HepG2 (cell line): ENCODE measurements around the gene S100A6. TPM values are rescaled to one million over a fixed set of nuclear protein-coding genes. Genes with fewer than 3 reads are reported as not detected.

ENCODE experiments used
- ARNT2 ChIP-seq: sonication (generic); formaldehyde crosslinking; IDR thresholded peaks from 2 replicates; pipeline ENCODE4 v1.8.0; 2022; ENCODE audit warnings: mild to moderate bottlenecking, low read depth, missing genetic modification reagents, moderate library complexity
- ELF3 ChIP-seq: IDR thresholded peaks from 2 replicates; pipeline ENCODE4 v1.6.1; 2016; ENCODE audit warnings: missing genetic modification reagents, missing compliant biosample characterization
- ETV6 ChIP-seq: sonication (generic); formaldehyde crosslinking; conservative IDR thresholded peaks from 2 replicates; pipeline ENCODE4 v1.4.0; 2020; ENCODE audit warnings: missing genetic modification reagents
- FOXC1 ChIP-seq: sonication (generic); formaldehyde crosslinking; IDR thresholded peaks from 2 replicates; pipeline ENCODE4 v1.8.0; 2022; ENCODE audit warnings: mild to moderate bottlenecking, missing genetic modification reagents, borderline replicate concordance
- GABPB1 ChIP-seq: IDR thresholded peaks from 2 replicates; pipeline ENCODE4 v1.6.1; 2016; ENCODE audit warnings: mild to moderate bottlenecking, missing genetic modification reagents, moderate library complexity, missing compliant biosample characterization
- NCOR1 ChIP-seq: fragments of 200-600 bp; sonication (generic); IDR thresholded peaks from 2 replicates; pipeline ENCODE4 v1.7.0; 2017; ENCODE audit warnings: antibody characterized with exemption, low read length, borderline replicate concordance
- NFIC ChIP-seq: IDR thresholded peaks from 2 replicates; pipeline ENCODE4 v1.6.1; 2012; ENCODE audit warnings: mild to moderate bottlenecking, low read length, inconsistent platforms
- PTBP1 ChIP-seq: fragments of 200-400 bp; formaldehyde crosslinking; IDR thresholded peaks from 2 replicates; pipeline ENCODE4 v1.6.1; 2018; ENCODE audit warnings: low read length, low read depth; ENCODE audit not compliant: poor library complexity, severe bottlenecking
- SYNCRIP ChIP-seq: fragments of 200-400 bp; formaldehyde crosslinking; IDR thresholded peaks from 2 replicates; pipeline ENCODE4 v1.6.1; 2018; ENCODE audit warnings: mild to moderate bottlenecking, low read depth, low read length; ENCODE audit not compliant: insufficient read depth
- ZFP1 ChIP-seq: IDR thresholded peaks from 2 replicates; pipeline ENCODE4 v1.6.1; 2016
- ZNF230 ChIP-seq: sonication (generic); formaldehyde crosslinking; IDR thresholded peaks from 2 replicates; pipeline ENCODE4 v1.4.0; 2020; ENCODE audit warnings: mild to moderate bottlenecking, missing genetic modification reagents
- ZNF264 ChIP-seq: sonication (generic); formaldehyde crosslinking; IDR thresholded peaks from 2 replicates; pipeline ENCODE4 v1.4.0; 2020; ENCODE audit warnings: missing genetic modification reagents
- ZNF747 ChIP-seq: sonication (generic); formaldehyde crosslinking; IDR thresholded peaks from 2 replicates; pipeline ENCODE4 v1.8.1; 2023; ENCODE audit warnings: missing genetic modification reagents, mild to moderate bottlenecking, borderline replicate concordance
- ZZZ3 ChIP-seq: sonication (generic); formaldehyde crosslinking; IDR thresholded peaks from 2 replicates; pipeline ENCODE4 v1.4.0; 2020; ENCODE audit warnings: missing genetic modification reagents, mild to moderate bottlenecking, borderline replicate concordance
- polyA plus RNA-seq, 8 experiments: library from polyadenylated mRNA; depleted of rRNA in 3 of 8; stranded (reverse) in 7 of 8; unstranded in 1 of 8; fragments of >200 nt; fragmentation: Illumina TruSeq in 4 of 8; extraction: Trizol in 4 of 8; gene quantifications; 2 replicates each; pipeline versions ENCODE4 v1.2.1 to v1.2.3, GENCODE V29; 2011 to 2016; ENCODE audit warnings: low read depth in 4 of 8, missing spikeins in 1 of 8, mixed read lengths in 1 of 8; ENCODE audit not compliant: insufficient read depth in 1 of 8
- total RNA-seq, 5 experiments: library from RNA; depleted of rRNA; stranded (reverse); fragments of >200 nt; fragmentation: Illumina TruSeq; extraction: Trizol; gene quantifications; 2 replicates each; pipeline ENCODE4 v1.2.3, GENCODE V29; 2016; ENCODE audit warnings: low read depth in 1 of 5
- TF ChIP-seq, protein P1 (sequence below): sonication (generic); formaldehyde crosslinking; IDR thresholded peaks from 2 replicates; pipeline ENCODE4 v1.4.0; 2020; ENCODE audit warnings: mild to moderate bottlenecking, missing genetic modification reagents
- TF ChIP-seq, protein P2 (sequence below): sonication (generic); formaldehyde crosslinking; conservative IDR thresholded peaks from 2 replicates; pipeline ENCODE4 v1.4.0; 2020; ENCODE audit warnings: missing genetic modification reagents
- TF ChIP-seq, protein P3 (sequence below): sonication (generic); formaldehyde crosslinking; IDR thresholded peaks from 2 replicates; pipeline ENCODE4 v1.4.0; 2020; ENCODE audit warnings: mild to moderate bottlenecking, missing genetic modification reagents
- TF ChIP-seq, protein P4 (sequence below): sonication (generic); formaldehyde crosslinking; IDR thresholded peaks from 2 replicates; pipeline ENCODE4 v1.4.0; 2020; ENCODE audit warnings: missing genetic modification reagents, borderline replicate concordance
- TF ChIP-seq, protein P5 (sequence below): sonication (generic); formaldehyde crosslinking; IDR thresholded peaks from 2 replicates; pipeline ENCODE4 v1.4.0; 2020; ENCODE audit warnings: mild to moderate bottlenecking, low read depth, missing genetic modification reagents

S100A6 gene
- total and polyA plus RNA-seq, 2 of the 13 experiments (the other 11 are each of a cell fraction or from before 2014, with no cell fraction given) = 72.9 to 85.0 TPM

DNA sequence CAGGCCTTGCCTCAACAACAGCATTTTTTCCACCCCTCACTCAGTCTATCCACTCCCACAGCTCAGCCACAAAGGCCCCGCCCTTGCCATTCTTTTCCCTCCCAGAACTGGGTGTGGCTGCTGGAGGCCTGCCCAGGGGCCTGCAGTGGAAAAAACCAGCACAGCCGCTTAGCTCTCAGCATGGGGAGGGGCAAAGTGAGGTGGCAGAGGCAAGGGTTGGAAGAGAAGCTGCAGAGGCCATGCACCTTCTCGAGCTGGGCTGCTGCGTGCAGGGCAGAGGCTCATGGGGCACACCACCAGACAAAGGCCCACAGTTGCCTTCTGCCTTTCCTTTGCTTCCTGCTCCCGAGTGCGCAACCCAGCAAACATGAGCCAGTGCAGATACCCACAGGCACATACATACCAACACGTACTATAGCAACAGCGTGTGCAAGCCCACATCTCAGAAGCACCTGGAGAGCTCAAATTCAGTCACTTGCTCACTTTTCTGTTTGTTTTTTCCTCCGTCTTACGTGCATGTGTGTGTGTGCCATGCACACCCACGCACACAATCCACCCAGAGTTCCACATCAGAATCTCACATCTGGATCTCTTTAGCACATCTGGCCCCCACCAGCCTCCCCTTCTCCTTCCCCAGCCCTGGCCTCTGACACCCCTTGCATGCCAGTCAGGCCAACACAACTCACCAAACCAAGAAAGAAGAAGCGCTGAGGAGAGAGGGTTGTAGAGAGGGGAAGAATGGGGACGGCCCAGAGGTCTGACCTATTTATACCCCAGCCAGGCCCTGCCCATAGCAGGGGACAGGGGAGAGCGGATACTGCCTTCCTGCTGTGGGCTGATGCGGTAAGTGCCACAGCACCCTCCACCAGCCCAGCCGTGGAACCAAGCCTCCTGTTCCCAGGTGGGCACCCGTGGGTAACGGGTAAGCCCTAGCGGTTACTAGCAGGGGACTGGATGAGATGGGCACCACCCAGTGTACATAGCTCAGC is 9.6 kb upstream of the S100A6 start, which contains the start of gene S100A4 (continued):
- no peak for TF ChIP-seq ZNF230
- TF ChIP-seq ETV6 (CRISPR knock-in tag) = no peak
- TF ChIP-seq GABPB1 (CRISPR knock-in tag) = no peak
- TF ChIP-seq ELF3 (CRISPR knock-in tag) = 0 out of 2 replicates have a peak, but pooled peaks have one; percentile 12
- TF ChIP-seq, protein P1, sequence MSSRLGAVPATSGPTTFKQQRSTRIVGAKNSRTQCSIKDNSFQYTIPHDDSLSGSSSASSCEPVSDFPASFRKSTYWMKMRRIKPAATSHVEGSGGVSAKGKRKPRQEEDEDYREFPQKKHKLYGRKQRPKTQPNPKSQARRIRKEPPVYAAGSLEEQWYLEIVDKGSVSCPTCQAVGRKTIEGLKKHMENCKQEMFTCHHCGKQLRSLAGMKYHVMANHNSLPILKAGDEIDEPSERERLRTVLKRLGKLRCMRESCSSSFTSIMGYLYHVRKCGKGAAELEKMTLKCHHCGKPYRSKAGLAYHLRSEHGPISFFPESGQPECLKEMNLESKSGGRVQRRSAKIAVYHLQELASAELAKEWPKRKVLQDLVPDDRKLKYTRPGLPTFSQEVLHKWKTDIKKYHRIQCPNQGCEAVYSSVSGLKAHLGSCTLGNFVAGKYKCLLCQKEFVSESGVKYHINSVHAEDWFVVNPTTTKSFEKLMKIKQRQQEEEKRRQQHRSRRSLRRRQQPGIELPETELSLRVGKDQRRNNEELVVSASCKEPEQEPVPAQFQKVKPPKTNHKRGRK = no peak
- no peak for TF ChIP-seq PTBP1
- peak; percentile 71; the same call in 1 of the 2 replicates for TF ChIP-seq ZNF747
- TF ChIP-seq, protein P2, sequence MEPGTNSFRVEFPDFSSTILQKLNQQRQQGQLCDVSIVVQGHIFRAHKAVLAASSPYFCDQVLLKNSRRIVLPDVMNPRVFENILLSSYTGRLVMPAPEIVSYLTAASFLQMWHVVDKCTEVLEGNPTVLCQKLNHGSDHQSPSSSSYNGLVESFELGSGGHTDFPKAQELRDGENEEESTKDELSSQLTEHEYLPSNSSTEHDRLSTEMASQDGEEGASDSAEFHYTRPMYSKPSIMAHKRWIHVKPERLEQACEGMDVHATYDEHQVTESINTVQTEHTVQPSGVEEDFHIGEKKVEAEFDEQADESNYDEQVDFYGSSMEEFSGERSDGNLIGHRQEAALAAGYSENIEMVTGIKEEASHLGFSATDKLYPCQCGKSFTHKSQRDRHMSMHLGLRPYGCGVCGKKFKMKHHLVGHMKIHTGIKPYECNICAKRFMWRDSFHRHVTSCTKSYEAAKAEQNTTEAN (CRISPR knock-in tag) = peak; percentile 27; the same call in 1 of the 2 replicates
- no peak for TF ChIP-seq SYNCRIP
- TF ChIP-seq NFIC = no peak
- TF ChIP-seq ARNT2 (CRISPR knock-in tag) = no peak
- TF ChIP-seq ZNF264 (CRISPR knock-in tag) = no peak
- no peak for TF ChIP-seq ZZZ3 (CRISPR knock-in tag)
- no peak; the same call in 1 of the 2 replicates for TF ChIP-seq NCOR1
- no peak for TF ChIP-seq ZFP1 (CRISPR knock-in tag)
- TF ChIP-seq, protein P3, sequence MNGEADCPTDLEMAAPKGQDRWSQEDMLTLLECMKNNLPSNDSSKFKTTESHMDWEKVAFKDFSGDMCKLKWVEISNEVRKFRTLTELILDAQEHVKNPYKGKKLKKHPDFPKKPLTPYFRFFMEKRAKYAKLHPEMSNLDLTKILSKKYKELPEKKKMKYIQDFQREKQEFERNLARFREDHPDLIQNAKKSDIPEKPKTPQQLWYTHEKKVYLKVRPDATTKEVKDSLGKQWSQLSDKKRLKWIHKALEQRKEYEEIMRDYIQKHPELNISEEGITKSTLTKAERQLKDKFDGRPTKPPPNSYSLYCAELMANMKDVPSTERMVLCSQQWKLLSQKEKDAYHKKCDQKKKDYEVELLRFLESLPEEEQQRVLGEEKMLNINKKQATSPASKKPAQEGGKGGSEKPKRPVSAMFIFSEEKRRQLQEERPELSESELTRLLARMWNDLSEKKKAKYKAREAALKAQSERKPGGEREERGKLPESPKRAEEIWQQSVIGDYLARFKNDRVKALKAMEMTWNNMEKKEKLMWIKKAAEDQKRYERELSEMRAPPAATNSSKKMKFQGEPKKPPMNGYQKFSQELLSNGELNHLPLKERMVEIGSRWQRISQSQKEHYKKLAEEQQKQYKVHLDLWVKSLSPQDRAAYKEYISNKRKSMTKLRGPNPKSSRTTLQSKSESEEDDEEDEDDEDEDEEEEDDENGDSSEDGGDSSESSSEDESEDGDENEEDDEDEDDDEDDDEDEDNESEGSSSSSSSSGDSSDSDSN (CRISPR knock-in tag) = peak; percentile 52; the same call in 1 of the 2 replicates
- peak; percentile 34; the same call in 1 of the 2 replicates for TF ChIP-seq FOXC1 (CRISPR knock-in tag)
- TF ChIP-seq, protein P4, sequence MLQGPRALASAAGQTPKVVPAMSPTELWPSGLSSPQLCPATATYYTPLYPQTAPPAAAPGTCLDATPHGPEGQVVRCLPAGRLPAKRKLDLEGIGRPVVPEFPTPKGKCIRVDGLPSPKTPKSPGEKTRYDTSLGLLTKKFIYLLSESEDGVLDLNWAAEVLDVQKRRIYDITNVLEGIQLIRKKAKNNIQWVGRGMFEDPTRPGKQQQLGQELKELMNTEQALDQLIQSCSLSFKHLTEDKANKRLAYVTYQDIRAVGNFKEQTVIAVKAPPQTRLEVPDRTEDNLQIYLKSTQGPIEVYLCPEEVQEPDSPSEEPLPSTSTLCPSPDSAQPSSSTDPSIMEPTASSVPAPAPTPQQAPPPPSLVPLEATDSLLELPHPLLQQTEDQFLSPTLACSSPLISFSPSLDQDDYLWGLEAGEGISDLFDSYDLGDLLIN (CRISPR knock-in tag) = no peak
- TF ChIP-seq, protein P5, sequence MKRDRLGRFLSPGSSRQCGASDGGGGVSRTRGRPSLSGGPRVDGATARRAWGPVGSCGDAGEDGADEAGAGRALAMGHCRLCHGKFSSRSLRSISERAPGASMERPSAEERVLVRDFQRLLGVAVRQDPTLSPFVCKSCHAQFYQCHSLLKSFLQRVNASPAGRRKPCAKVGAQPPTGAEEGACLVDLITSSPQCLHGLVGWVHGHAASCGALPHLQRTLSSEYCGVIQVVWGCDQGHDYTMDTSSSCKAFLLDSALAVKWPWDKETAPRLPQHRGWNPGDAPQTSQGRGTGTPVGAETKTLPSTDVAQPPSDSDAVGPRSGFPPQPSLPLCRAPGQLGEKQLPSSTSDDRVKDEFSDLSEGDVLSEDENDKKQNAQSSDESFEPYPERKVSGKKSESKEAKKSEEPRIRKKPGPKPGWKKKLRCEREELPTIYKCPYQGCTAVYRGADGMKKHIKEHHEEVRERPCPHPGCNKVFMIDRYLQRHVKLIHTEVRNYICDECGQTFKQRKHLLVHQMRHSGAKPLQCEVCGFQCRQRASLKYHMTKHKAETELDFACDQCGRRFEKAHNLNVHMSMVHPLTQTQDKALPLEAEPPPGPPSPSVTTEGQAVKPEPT (CRISPR knock-in tag) = peak; percentile 65; the same call in 1 of the 2 replicates
